Rectal smooth muscle tissue (tissue), 1 donor: Measurements from ENCODE around the gene RCN1.
"Not testable (repeated sequence)": the region's sequence is repeated elsewhere in the genome, so short reads cannot be mapped to it uniquely, and the experiment has no call there.

Experiments
- H3K27ac ChIP-seq: one replicate; pipeline ENCODE4 v1.7.0; 2013; ENCODE audit warnings: low read depth, low read length, inconsistent platforms
- H3K27me3 ChIP-seq: one replicate; pipeline ENCODE4 v1.7.0; 2013; ENCODE audit warnings: low read length; ENCODE audit not compliant: control insufficient read depth, insufficient read depth
- H3K36me3 ChIP-seq: one replicate; pipeline ENCODE4 v1.7.0; 2013; ENCODE audit warnings: low read length; ENCODE audit not compliant: control insufficient read depth, insufficient read depth
- H3K4me1 ChIP-seq: one replicate; pipeline ENCODE4 v1.7.0; 2013; ENCODE audit warnings: low read length; ENCODE audit not compliant: control insufficient read depth, insufficient read depth
- H3K4me3 ChIP-seq: one replicate; pipeline ENCODE4 v1.7.0; 2013; ENCODE audit warnings: low read length
- H3K9ac ChIP-seq: one replicate; pipeline ENCODE4 v1.7.0; 2013; ENCODE audit warnings: low read length

RCN1 gene

DNA sequence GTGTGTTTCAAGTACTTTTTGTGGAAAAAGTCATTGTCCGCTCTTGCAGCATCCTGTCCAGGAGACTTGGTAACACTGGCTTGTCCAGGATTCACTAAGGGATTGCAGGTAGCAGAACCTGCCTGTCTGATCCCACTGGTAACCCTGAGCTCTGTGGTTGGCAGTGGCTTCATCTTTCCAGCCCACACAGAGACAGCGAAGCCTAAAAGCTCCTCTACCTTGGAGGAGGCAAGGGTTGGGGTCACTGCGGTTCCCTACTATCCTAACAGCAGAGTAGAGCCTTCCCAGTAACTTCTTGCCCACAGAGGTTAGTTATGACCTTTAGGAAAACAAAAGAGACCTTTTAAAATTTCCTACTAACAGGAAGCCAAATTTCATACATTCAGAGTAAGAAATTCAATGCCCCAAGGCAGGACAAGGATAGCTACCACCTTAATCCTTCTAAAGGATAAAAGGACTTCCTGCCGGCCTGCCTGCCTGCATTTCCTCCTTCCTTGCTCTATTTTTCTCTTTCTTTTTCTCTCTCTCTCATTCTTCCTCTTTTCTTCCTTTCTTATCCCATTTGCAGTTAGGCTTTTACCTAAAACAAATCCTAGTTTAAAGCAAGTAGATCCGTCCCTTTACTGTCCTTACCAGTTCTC, 8.4 kb upstream of the RCN1 start:
- no peak overlapping the region for H3K4me3 ChIP-seq
- H3K27ac ChIP-seq = no peak overlapping the region
- H3K36me3 ChIP-seq = no peaks in the 10 kb centered on the region
- H3K9ac ChIP-seq = no peak overlapping the region
- peaks cover 3% of the 10 kb centered on the region for H3K27me3 ChIP-seq
- no peaks in the 10 kb centered on the region for H3K4me1 ChIP-seq

DNA sequence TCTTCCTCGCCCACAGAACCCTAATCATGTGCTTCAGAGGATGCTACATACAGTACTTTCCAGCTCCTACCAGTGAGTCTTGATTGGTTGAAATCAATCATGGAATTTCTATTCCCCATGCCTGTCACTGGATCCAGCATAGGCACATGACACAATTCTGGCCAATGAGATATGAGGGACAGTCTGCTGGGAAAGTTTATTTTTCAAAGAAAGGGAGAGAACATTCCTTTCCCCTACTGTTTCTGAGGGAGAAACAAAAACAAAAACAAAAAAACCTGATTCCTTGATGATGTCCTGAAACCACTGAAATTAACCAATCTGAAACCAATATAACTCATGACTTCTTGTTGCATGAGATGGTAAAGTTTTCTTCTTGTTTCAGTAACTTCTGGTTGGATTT, 3.3 kb upstream of the RCN1 start:
- peaks cover 4% of the 10 kb centered on the region for H3K4me1 ChIP-seq

DNA sequence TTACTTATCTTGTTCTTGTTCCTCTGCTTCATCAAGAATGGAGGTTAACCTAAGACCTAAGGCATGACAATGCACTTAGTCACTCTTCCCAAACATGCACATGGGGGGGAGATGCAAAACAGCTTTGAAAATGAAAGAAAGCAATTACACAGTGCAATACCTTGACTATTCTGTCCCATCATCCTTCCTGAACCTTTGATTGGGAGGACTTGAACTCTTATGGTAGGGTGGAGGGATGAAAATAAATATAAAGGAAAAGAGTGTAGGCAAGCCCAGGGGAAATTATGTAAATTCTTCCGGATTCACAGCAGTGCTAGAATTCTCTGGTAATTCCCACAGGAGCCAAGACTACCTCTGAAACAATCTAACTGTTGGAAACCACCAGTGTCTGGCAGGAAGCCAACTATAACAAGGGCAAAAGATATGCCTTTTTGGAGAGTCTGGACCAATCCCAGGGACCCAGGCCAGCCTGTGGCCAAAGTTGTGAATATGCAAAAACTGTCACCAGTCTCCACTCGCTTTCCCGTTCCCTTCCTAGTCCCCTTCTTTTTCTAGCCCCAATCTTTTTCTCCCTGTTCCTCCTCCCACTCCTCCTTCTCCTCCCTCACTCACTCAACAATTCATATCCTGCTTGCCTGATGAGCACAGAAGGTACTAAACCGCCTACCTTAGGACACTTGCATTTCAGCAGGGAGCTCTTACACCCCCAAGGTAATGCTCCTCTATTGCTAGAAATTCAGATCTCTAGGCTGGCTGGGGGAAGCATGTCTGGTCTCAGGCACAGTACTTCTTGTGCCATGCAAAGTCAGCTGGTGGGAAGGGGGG, 2.5 kb upstream of the RCN1 start:
- Histone ChIP-seq H3K27me3 (no peaks in the 10 kb centered on the region), H3K4me3 (no peak overlapping the region), H3K4me1 (peaks cover 5% of the 10 kb centered on the region), H3K27ac (no peak overlapping the region), H3K36me3 (no peaks in the 10 kb centered on the region), H3K9ac (no peak overlapping the region)

More for the DNA sequence above, 3.3 kb upstream of the RCN1 start:
- Histone ChIP-seq H3K36me3 (no peaks in the 10 kb centered on the region), H3K27me3 (no peaks in the 10 kb centered on the region), H3K9ac (no peak overlapping the region), H3K27ac (no peak overlapping the region), H3K4me3 (no peak overlapping the region)

DNA sequence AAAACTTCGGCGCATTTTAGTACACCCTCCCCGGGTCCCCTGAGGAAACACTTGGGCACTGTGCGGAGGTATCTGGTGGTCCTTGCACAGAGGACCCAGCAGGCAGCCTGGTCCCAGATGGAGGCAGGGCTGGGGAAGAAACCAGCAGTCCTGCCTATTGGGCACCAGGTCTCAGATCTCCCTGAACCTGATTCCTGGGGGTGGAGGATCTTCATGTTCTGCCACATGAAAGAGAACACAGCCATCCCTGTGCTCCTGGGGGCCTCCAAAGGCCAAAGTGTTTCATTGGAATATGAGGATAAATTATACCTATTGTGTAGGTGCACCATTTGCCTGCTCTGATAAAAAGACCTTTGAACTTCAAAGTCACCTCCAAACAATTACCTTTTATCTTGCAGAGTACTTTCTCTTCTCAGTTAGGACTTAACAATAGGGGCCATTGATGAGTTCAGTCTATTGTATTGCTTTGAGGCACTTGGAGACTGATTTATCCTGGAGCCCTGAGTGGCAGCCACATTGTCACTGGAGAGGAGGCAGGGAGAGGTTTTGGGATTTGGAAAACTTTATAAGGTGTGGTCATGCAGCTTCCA, 1.8 kb downstream of the RCN1 start:
- Histone ChIP-seq H3K27ac (no peak overlapping the region), H3K4me3 (no peak overlapping the region), H3K9ac (no peak overlapping the region), H3K36me3 (no peaks in the 10 kb centered on the region), H3K27me3 (no peaks in the 10 kb centered on the region), H3K4me1 (peaks cover 5% of the 10 kb centered on the region)

DNA sequence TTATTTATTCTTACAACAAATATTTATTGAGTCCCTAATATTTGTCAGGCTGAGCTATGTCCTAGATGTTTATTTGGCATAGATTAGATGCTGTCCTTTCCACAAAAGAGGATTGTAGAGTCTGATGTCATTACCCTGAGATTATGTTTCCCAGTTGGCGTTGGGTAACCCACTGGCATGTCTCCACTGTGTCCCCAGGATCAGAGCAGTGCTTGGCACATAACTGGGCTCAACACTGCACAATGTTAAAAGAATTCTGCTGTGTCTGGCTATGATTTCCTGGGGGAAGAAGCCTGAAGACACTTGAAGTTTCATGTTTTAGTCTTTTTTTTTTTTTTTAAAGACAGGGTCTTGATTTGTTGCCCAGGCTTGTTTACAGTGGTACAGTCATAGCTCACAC, 4.0 kb downstream of the RCN1 start:
- Histone ChIP-seq H3K27me3 (no peaks in the 10 kb centered on the region), H3K36me3 (peaks cover 7% of the 10 kb centered on the region), H3K27ac (no peak overlapping the region), H3K9ac (no peak overlapping the region), H3K4me3 (no peak overlapping the region), H3K4me1 (peaks cover 5% of the 10 kb centered on the region)

DNA sequence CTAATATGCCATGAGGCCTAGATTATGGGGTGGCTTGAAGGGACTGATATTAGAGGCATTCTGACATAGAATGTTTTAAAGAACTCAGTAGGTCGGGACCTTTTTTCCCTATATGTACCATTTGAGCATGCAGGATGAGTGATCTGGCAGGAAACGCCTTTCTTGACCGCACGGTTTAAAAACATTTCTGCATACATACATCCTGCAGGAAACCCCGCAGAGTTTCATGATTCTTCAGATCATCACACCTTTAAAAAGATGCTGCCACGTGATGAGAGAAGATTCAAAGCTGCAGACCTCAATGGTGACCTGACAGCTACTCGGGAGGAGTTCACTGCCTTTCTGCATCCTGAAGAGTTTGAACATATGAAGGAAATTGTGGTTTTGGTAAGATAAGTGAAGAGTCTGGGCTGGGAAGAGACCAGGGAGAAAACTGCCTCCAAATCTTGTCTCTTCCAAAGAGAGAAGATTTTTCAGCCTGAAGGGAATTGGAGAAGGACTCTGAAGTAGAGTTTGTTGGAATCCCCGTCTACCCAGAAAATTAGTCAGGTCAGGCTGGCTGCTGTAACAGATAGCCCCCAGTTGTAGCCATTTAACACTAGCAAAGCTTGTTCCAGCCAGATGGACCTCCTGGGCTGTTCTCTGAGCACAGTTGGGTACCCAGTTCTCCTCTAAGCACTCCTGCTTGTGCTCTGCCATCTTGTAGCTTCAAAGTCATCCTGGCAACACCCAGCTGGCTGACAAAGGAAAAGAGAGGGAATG, 7.4 kb downstream of the RCN1 start:
- no peaks in the 10 kb centered on the region for H3K4me1 ChIP-seq
- no peak overlapping the region for H3K27ac ChIP-seq
- no peak overlapping the region for H3K9ac ChIP-seq
- H3K27me3 ChIP-seq = no peaks in the 10 kb centered on the region
- peaks cover 7% of the 10 kb centered on the region for H3K36me3 ChIP-seq
- no peak overlapping the region for H3K4me3 ChIP-seq

DNA sequence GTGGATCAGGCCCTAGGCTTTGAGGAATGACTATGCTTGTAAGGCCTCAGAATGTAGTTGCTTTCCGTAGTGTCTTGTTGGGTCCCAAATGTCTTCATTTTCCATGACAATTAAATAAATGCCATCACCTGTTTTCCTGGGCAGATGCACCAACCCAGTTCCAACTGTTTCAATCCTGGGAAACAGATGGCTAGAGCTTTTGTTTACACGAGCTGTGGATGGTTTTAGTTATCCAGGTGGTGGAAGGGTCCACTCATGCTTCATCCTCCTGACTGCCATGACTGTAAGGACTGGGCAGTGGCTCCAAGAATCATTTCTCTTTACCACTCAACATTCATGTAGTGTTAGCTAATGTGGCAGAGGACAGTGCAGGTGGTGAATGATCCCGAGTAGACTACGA, 8.6 kb downstream of the RCN1 start:
- Histone ChIP-seq H3K4me3 (no peak overlapping the region), H3K9ac (no peak overlapping the region), H3K4me1 (no peaks in the 10 kb centered on the region)

DNA sequence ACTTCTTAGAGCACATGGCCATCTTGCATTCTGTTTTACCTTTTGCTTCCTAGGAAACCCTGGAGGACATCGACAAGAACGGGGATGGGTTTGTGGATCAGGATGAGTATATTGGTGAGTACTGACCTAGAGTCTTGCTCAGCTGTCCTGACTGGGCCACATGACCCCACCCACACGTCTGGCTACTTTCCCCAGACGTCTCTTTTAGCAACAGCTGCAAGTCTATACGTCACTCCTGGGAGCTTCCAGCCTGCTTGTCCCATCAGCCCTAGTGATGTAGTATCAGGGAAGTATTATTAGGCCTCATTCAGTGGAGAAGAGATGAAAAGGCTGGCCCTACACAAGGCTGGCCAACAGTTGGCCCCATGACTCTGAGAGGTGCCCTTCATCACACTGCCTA, 9.6 kb downstream of the RCN1 start:
- Histone ChIP-seq H3K36me3 (peaks cover 14% of the 10 kb centered on the region), H3K4me3 (no peak overlapping the region), H3K27me3 (no peaks in the 10 kb centered on the region), H3K27ac (no peak overlapping the region), H3K4me1 (no peaks in the 10 kb centered on the region), H3K9ac (no peak overlapping the region)

More for the DNA sequence above, 8.6 kb downstream of the RCN1 start:
- no peaks in the 10 kb centered on the region for H3K27me3 ChIP-seq
- no peak overlapping the region for H3K27ac ChIP-seq
- H3K36me3 ChIP-seq = peaks cover 14% of the 10 kb centered on the region

DNA sequence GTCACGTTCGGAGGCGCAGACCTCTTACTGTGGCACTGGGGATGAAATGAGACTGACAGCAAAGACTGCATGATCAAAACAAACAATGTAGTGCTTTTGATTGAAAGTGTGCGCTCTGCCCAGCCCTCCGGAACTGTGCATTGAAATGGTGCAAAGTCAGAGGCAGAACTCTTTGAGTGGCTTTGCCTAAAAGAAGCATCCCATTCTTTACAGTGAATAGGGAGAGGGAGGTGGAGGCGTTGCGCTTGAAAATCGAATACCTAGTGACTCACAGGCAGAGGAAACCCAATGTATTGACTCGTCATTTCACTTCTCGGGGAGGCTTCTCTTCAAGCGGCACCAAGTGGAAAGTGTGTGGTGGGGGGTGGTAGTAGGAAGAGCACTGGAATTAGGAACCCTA, 10.9 kb downstream of the RCN1 start:
- Histone ChIP-seq H3K4me1 (no peaks in the 10 kb centered on the region), H3K9ac (no peak overlapping the region), H3K4me3 (no peak overlapping the region), H3K36me3 (peaks cover 14% of the 10 kb centered on the region), H3K27ac (no peak overlapping the region), H3K27me3 (no peaks in the 10 kb centered on the region)

DNA sequence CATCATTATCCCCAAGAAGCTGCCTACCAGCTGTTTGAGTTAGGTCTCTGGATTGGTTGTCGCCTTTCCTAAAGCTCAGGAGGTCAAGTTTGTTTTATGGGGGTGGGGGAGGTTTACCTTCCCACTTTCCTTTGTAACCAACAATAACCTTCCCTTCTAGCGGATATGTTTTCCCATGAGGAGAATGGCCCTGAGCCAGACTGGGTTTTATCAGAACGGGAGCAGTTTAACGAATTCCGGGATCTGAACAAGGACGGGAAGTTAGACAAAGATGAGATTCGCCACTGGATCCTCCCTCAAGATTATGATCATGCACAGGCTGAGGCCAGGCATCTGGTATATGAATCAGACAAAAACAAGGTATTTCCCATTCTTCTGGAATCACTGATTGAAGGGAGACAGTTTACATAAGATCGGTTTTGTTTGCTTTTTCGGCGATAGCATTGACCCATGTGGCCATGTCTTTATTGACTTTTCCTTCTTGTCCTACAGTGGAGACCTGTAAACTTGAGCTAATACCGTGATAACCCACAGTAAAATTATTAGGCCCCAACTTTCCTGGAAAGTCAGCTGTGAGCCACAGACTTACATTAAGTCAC, 12.3 kb downstream of the RCN1 start:
- H3K4me3 ChIP-seq, H3K4me1 ChIP-seq, H3K27ac ChIP-seq, H3K27me3 ChIP-seq, H3K9ac ChIP-seq: not testable (repeated sequence)
- H3K36me3 ChIP-seq = peaks cover 14% of the 10 kb centered on the region

DNA sequence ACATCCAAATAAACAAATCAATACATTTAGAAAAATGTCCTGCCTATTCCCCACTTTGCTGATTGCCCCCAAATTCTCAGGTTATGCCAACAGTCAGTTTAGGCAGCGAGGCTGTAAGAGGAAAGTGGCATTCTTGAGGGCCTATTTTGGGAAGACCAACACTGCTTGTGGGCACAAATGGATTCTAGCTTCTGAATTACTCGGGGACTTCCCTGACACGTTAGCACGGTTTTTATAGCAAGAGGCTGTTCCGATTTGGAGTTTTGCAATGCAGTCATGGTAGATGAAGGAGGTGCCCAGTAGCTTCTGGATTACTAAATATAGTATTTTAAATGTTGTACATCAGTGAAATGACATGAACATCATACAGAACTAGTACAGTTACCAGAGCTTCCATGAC, 13.1 kb downstream of the RCN1 start:
- peaks cover 11% of the 10 kb centered on the region for H3K36me3 ChIP-seq
- no peak overlapping the region for H3K4me3 ChIP-seq
- no peak overlapping the region for H3K9ac ChIP-seq
- H3K4me1 ChIP-seq = no peaks in the 10 kb centered on the region
- H3K27me3 ChIP-seq = no peaks in the 10 kb centered on the region
- no peak overlapping the region for H3K27ac ChIP-seq
